Vagina (tissue), 2 donors: Measurements from ENCODE around the gene EMB.
"Not testable (repeated sequence)": the region's sequence is repeated elsewhere in the genome, so short reads cannot be mapped to it uniquely, and the experiment has no call there.

ENCODE experiments used
- POLR2A ChIP-seq, 2 donors: fragments of 450-650 bp; IDR thresholded peaks; one replicate each; pipeline ENCODE4 v1.6.1; 2017; ENCODE audit warnings: antibody characterized with exemption in 2 of 2, mild to moderate bottlenecking in 2 of 2, moderate library complexity in 2 of 2
- TF ChIP-seq, protein P1 (sequence below), 3 experiments: fragments of 450-650 bp in 2 of 3; fragments of 200-600 bp in 1 of 3; sonication (generic) in 1 of 3; IDR thresholded peaks; one replicate each; pipeline ENCODE4 v1.5.1; 2017 to 2019; ENCODE audit warnings: antibody characterized with exemption in 3 of 3, mild to moderate bottlenecking in 2 of 3, moderate library complexity in 2 of 3

DNA sequence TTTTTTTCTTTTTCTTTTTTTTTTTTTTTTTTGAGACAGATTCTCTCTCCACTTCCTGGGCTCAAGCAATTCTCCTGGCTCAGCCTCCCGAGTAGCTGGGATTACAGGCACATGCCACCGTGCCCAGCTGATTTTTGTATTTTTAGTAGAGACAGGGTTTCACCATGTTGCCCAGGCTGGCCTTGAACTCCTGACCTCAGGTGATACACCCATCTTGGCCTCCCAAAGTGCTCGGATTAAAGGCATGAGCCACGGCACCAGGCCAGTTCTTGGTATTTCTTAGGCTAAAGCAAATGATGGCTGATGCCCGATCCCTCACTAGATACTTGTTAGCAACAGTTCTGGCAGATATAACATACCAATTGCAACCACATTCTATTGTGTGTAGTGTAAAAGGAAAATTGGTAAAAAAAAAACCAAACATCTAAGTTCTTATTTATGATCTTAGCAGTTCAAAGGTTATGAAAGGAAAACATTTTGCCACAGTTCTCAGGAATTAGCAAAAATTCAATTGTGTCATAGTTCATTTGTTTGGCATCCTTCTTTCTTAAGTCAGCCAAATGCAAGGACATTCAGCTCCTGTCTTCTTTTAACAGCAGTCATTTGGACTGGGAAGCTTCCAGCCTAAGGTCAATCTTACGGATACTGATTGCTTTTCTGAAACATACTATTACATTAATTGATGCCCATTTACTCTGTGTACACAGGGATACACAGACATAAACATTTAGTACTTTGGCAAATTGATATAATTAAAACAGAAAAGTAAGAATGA, 76.4 kb downstream of the EMB start:
- TF ChIP-seq, protein P1, sequence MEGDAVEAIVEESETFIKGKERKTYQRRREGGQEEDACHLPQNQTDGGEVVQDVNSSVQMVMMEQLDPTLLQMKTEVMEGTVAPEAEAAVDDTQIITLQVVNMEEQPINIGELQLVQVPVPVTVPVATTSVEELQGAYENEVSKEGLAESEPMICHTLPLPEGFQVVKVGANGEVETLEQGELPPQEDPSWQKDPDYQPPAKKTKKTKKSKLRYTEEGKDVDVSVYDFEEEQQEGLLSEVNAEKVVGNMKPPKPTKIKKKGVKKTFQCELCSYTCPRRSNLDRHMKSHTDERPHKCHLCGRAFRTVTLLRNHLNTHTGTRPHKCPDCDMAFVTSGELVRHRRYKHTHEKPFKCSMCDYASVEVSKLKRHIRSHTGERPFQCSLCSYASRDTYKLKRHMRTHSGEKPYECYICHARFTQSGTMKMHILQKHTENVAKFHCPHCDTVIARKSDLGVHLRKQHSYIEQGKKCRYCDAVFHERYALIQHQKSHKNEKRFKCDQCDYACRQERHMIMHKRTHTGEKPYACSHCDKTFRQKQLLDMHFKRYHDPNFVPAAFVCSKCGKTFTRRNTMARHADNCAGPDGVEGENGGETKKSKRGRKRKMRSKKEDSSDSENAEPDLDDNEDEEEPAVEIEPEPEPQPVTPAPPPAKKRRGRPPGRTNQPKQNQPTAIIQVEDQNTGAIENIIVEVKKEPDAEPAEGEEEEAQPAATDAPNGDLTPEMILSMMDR (IDR thresholded peaks at IDR 0.05) = not testable (repeated sequence)
- not testable (repeated sequence) for TF ChIP-seq POLR2A (IDR thresholded peaks at IDR 0.05)
